T-helper 17 cell (primary cell): Measurements from ENCODE around the gene GARIN5B. TPM values are rescaled to one million over a fixed set of nuclear protein-coding genes. Genes with fewer than 3 reads are reported as not detected.
"Not testable (repeated sequence)": the region's sequence is repeated elsewhere in the genome, so short reads cannot be mapped to it uniquely, and the experiment has no call there.

Source experiments
- ATAC-seq: fragments of 150-1000 bp; cut with Tn5 transposase; 2 replicates; pipeline ENCODE4 v1.10.0; 2021; ENCODE audit warnings: mild to moderate bottlenecking, moderate library complexity
- DNase-seq, 3 donors: peaks; one replicate each; pipeline versions ENCODE4 v3.0.0 to v3.0.0-alpha.2; 2020 to 2021
- H3K9me3 ChIP-seq: one replicate; pipeline ENCODE4 v1.7.0; 2013; ENCODE audit warnings: low read length, mild to moderate bottlenecking; ENCODE audit not compliant: control insufficient read depth, poor library complexity, severe bottlenecking
- H3K27ac Mint-ChIP-seq: one replicate; pipeline ENCODE4 v1.8.0; 2022; ENCODE audit warnings: mild to moderate bottlenecking, moderate library complexity, mixed read lengths
- H3K27me3 Mint-ChIP-seq: one replicate; pipeline ENCODE4 v1.8.0; 2022; ENCODE audit warnings: mixed read lengths
- H3K36me3 Mint-ChIP-seq: one replicate; pipeline ENCODE4 v1.8.0; 2022; ENCODE audit warnings: low read depth, mixed read lengths
- H3K4me1 Mint-ChIP-seq: one replicate; pipeline ENCODE4 v1.8.0; 2022; ENCODE audit warnings: mild to moderate bottlenecking, mixed read lengths
- H3K4me3 Mint-ChIP-seq: one replicate; pipeline ENCODE4 v1.8.0; 2022; ENCODE audit warnings: mild to moderate bottlenecking, moderate library complexity, mixed read lengths
- total RNA-seq, 4 donors: library from RNA in 2 of 4; stranded (reverse) in 2 of 4; gene quantifications; one replicate each; pipeline ENCODE4 v1.2.3 and lab custom pipeline; 2022 to 2026

The GARIN5B gene
- total RNA-seq (under 1 TPM in 1 of 2 donors, not detected in 1; 0.07 TPM), total RNA-seq (lab: John Stamatoyannopoulos, UW) (0 reads per million in 2 donors)

DNA sequence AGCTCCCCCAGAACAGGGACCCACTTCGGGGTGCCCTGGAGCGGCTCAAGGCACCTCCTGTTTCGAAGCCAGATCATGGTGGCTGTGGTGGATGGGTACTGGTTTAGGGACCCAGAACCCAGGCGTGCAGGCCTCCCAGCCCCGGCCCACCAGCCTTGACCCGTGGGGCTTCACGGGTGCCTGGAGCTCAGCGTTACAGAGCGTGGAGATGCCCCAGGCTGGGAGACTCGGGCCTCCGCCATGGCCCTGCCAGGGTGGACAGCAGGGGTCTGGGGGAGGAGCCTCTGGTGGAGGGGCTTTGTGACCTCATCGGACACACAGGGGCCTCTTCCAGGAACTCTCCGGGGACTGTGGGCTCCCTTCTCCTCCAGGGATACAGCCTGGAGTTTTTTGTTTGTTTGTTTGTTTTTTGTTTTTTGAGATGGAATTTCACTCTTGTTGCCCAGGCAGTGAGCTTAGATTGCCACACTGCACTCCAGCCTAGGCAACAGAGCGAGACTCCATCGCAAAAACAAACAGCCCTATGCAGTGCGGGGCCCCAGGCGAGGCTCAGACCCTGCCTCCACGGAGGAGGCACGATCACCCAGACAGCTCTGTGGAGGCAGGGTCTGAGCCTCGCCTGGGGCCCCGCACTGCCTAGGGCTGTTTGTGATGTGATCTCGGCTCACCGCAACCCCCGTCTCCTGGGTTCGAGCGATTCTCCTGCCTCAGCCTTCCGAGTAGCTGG is at the start of gene GARIN5B:
Gene GARIN5B (minus strand): TSS at position 271 of the 727 bp plus-strand sequence. CDS start 194 bp downstream, at position 77.
- no peaks in the 10 kb centered on the region for H3K4me1 Mint-ChIP-seq
- H3K36me3 Mint-ChIP-seq, result peaks cover 2% of the 10 kb centered on the region
- no peaks in the 10 kb centered on the region for H3K9me3 ChIP-seq
- peaks cover 7% of the 10 kb centered on the region for H3K27me3 Mint-ChIP-seq
- ATAC-seq (no peak), DNase-seq (no peak)
- H3K4me3 Mint-ChIP-seq, result no peak within 1 kb of the TSS
- H3K27ac Mint-ChIP-seq, result no peak within 1 kb of the TSS

DNA sequence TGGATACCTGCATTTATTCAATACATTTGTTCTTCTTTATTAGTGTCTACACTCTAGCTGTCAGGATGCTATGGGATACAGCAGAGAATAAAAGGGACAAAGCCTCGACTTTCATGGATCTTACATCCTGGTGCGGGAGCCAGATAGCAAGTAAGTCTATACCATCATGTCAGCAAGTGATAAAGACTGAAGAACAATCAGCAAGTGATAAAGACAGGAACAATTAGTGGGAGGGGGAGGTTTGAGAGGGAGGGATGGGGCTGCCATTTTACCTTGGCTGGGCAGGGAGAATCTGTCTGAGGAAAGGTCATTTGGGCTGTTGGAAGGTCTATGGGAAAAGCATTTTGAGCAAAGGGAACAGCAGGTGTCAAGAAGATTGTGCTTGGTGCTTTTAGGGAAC is 47.1 kb upstream of the GARIN5B start:
- ATAC-seq (no peak), DNase-seq (no peak)
- no peak overlapping the region for H3K27ac Mint-ChIP-seq
- H3K9me3 ChIP-seq, result no peaks in the 10 kb centered on the region
- peaks cover 7% of the 10 kb centered on the region for H3K36me3 Mint-ChIP-seq
- peaks cover 21% of the 10 kb centered on the region for H3K4me1 Mint-ChIP-seq
- H3K27me3 Mint-ChIP-seq, result no peaks in the 10 kb centered on the region
- H3K4me3 Mint-ChIP-seq, result no peak overlapping the region

DNA sequence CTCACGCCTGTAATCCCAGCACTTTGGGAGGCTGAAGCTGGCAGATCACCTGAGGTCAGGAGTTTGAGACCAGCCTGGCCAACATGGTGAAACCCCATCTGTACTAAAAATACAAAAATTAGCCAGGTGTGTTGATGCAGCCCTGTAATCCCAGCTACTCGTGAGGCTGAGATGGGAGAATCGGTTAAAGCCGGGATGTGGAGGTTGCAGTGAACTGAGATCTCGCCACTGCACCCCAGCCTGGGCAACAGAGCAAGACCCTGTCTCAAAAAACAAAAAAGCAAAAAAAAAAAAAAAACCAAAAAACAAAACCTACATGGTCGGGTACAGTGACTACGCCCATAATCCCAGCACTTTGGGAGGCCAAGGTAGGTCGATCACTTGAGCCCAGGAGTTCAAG is 46.1 kb upstream of the GARIN5B start:
- not testable (repeated sequence) for H3K27me3 Mint-ChIP-seq, H3K9me3 ChIP-seq, ATAC-seq, H3K36me3 Mint-ChIP-seq, DNase-seq, H3K4me3 Mint-ChIP-seq
- Mint-ChIP-seq H3K27ac (peak overlapping the region; percentile 95), H3K4me1 (peaks cover 21% of the 10 kb centered on the region)

DNA sequence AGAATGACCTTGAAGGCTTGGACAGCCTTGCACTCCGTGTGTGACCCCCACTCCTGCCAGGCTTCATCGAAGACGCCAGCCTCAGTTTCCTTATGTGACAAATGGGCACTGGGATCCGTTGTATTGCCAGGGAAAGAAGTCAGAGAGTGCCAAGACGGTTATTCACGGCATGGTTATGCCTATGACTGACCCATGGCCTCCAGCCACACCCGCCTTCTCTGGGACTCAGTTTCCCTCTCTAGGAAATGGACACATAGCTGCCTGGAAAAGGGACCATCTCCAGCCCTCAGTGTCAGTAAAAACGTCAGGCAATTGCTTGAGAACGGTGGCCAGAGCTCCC is 45.4 kb upstream of the GARIN5B start:
- Mint-ChIP-seq H3K27me3 (no peaks in the 10 kb centered on the region), H3K27ac (peak overlapping the region; percentile 95), H3K4me1 (peaks cover 21% of the 10 kb centered on the region), H3K4me3 (peak overlapping the region; percentile 88), H3K36me3 (peaks cover 7% of the 10 kb centered on the region)
- DNase-seq (no peak), ATAC-seq (no peak)
- H3K9me3 ChIP-seq, result no peaks in the 10 kb centered on the region

DNA sequence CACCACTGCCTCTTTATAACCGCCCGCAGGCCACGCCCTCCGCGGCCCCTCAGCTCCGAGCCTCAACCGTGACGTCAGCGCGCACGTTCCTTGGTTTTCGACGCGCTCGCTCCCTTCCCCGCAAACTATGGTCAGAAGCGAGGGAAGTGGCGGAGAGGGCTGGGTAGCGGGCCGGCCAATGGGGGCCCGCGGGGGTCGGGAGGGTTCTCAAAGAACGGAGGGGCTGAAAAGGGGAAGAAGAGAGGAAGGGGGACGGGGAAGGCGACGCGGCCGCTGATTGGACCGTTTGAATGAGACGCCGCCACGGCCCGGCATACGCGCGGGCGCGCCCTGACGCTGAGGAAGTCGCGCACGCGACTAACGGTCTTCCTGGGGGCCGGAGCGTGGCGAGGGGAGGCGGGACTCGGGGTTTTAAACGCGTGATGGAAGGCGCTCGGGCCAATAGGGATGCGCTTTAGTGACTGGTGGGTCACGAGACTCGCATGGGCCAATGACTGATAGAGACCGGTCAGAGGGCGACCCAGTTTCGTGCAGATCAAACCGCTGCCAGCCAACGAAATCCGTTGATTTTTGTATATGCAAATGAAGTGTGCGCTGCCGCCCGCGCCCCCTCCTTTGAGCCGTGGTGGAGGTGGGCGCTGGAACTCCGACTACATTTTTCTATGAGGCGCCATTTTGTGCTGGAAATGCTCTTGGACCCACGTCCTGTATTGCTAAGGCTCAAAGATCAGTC is 44.9 kb upstream of the GARIN5B start:
- DNase-seq, result peak; percentile 94 to 96 (median 94)
- H3K27ac Mint-ChIP-seq, result peak overlapping the region; percentile 95
- H3K9me3 ChIP-seq, result no peaks in the 10 kb centered on the region
- ATAC-seq, result peak; percentile 93
- peak overlapping the region; percentile 88 for H3K4me3 Mint-ChIP-seq
- peaks cover 23% of the 10 kb centered on the region for H3K4me1 Mint-ChIP-seq
- H3K27me3 Mint-ChIP-seq, result no peaks in the 10 kb centered on the region
- H3K36me3 Mint-ChIP-seq, result peaks cover 7% of the 10 kb centered on the region

DNA sequence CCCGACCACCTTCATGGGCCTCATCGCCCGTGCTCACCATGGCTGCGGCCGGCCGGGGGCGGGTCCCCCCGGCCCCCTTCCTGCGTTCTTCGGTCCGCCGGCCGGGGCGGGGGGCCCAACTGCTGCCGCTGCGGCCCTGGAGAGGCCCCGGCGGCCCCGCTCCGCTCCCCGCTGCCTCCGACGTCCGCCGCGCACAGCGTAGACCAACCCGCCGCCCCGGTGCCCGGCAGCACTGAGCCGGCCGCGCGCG is 44.4 kb upstream of the GARIN5B start, which contains the start of gene UBE2S:
Gene UBE2S (minus strand): TSS at position 239 of the 250 bp plus-strand sequence. CDS start 199 bp downstream, at position 40.
- H3K27me3 Mint-ChIP-seq, DNase-seq, H3K9me3 ChIP-seq, H3K36me3 Mint-ChIP-seq, ATAC-seq: not testable (repeated sequence)
- H3K4me1 Mint-ChIP-seq, result peaks cover 23% of the 10 kb centered on the region
- H3K27ac Mint-ChIP-seq, result peak within 1 kb of the TSS; percentile 95
- peak within 1 kb of the TSS; percentile 88 for H3K4me3 Mint-ChIP-seq

DNA sequence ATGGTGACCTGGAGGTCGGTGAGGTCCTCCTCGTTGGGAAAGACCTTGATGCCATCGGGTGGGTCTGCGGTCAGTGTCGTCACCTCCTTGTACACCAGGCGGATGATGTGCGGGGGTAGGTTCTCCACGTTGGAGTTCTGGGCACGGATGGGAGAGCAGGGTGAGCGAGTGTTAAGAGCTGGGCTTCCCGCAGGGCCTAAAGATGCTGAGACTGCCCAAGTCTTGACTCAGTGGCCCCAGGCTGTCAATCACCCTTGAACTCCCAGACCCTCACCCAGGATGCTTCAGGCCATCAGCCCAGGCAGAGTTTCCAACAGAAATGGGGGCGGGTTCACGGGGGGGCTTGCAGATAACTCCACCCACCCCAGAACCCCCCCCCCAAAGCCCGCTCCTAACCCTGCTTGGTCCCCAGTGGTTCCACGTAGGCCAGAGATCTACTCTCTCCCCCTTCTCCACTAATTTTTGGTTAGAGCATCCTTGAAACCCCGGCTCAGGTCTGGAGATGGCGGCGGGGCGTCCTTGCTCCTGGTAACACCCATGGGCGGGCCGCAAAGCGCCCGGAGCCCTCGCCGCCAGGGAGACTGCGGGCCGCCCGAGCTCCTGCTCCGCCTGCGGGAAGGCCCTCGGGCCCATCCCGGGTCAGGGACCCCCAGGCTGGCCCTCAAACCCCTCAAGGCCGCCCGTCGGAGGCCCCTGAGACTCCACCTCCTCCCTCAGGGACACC is 43.9 kb upstream of the GARIN5B start:
- H3K27ac Mint-ChIP-seq, result peak overlapping the region; percentile 95
- no peaks in the 10 kb centered on the region for H3K9me3 ChIP-seq
- ATAC-seq (no peak), DNase-seq (peak in 1 of 3 donors; percentile 17)
- peaks cover 7% of the 10 kb centered on the region for H3K36me3 Mint-ChIP-seq
- H3K27me3 Mint-ChIP-seq, result no peaks in the 10 kb centered on the region
- peak overlapping the region; percentile 88 for H3K4me3 Mint-ChIP-seq
- peaks cover 23% of the 10 kb centered on the region for H3K4me1 Mint-ChIP-seq

DNA sequence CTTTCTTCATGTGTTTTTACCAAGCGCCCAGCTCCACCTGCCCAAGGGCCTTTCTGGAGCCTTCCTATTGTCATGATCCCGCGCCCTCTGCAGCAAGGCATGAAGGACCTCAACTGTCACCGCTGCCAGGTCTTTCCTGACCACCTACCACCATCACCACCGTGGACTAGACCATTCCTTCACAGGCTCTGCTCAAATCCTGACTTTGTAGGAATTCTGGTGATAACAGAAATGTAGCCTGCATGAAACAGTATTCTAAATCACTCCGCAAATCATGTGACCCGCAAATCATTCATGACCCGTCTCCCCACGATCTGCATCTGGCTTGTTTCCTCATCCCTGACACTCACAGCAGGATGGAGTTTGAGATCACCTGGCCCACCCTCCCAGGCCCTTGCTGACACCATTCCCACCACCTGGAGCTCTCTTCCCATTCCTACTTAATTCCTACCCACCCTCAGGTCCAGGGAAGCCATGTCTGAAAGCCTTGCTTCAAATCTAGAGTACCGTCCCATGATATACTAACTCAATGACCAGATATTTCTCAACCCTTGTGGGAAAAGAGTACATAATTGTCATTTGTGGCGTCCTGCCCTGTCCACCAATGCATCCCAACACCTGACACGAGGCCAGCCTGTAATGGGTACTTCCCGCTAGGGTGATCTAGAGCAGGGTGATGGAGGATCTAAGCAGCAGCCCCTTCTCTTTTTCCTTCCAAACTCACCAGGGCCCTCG is 43.2 kb upstream of the GARIN5B start:
- Mint-ChIP-seq H3K36me3 (peaks cover 7% of the 10 kb centered on the region), H3K4me1 (peaks cover 23% of the 10 kb centered on the region), H3K27me3 (no peaks in the 10 kb centered on the region), H3K27ac (peak overlapping the region; percentile 95), H3K4me3 (peak overlapping the region; percentile 88)
- no peaks in the 10 kb centered on the region for H3K9me3 ChIP-seq
- ATAC-seq (no peak), DNase-seq (no peak)

DNA sequence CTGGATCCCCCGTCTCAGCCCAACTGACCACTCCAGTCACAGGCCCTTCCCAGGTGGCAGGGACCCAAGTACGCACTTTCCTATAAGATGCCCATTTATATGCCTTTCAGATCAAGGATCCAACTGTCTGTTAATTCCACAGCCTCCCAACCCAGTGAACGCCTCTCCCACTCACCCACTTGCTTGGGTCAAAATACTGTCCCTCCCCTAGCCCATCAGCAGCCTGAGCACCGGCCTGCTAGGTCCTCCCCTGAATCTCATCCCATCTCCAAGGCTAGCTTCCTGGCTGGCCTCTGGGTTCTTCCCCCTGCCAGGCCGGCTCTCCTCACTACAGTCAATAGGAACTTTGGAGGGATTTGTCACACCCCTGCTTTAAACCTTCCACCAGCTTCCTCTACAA is 42.6 kb upstream of the GARIN5B start:
- ATAC-seq (no peak), DNase-seq (no peak)
- Mint-ChIP-seq H3K36me3 (peaks cover 7% of the 10 kb centered on the region), H3K4me3 (peak overlapping the region; percentile 88), H3K4me1 (peaks cover 23% of the 10 kb centered on the region), H3K27me3 (no peaks in the 10 kb centered on the region), H3K27ac (peak overlapping the region; percentile 95)
- H3K9me3 ChIP-seq, result no peaks in the 10 kb centered on the region

DNA sequence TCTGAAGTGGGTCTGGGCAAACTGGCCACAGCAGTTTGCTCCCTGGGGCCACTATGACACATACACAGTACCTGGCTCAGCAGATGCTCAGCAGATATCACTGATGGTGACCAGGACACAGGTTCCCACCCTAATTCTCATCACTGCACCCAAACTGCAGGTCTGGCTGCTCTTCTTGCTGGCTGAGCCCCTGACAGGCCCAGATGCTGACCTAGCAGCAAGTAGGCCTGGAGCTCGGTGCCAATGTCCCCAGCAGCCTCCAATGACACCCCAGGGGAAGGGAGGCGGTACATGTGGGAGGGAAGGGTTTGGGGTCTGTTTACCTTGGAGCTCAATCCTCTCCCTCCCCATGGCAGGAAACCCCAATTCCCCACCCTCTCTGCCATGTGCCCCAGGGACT is 39.4 kb upstream of the GARIN5B start:
- peaks cover 33% of the 10 kb centered on the region for H3K4me1 Mint-ChIP-seq
- no peak for ATAC-seq
- peak overlapping the region; percentile 24 for H3K27ac Mint-ChIP-seq
- no peak overlapping the region for H3K4me3 Mint-ChIP-seq
- peaks cover 5% of the 10 kb centered on the region for H3K36me3 Mint-ChIP-seq
- no peak for DNase-seq
- no peaks in the 10 kb centered on the region for H3K9me3 ChIP-seq
- no peaks in the 10 kb centered on the region for H3K27me3 Mint-ChIP-seq

DNA sequence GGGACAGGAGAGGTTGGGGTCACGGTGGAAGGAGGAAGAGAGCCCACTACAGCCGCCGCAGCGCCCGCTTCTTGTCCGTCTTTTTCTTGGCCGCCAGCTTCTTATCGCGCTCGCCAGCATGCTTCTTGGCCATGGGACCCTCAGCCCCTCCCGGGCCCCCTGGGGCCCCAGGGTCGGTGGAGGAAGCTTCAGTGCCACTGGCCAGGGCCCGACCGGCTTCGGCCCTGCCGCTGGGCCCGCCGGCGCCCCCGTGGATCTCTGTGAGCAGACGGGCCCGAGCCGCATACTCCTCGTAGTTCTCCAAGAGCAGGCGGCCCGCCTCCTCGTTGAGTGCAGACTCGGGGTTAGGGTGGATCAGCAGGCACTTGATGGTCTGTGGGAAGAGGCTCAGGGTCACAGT is 38.3 kb upstream of the GARIN5B start:
- H3K4me3 Mint-ChIP-seq, result peak overlapping the region; percentile 47
- ATAC-seq, DNase-seq, H3K9me3 ChIP-seq, H3K27me3 Mint-ChIP-seq, H3K36me3 Mint-ChIP-seq: not testable (repeated sequence)
- peak overlapping the region; percentile 24 for H3K27ac Mint-ChIP-seq
- H3K4me1 Mint-ChIP-seq, result peaks cover 29% of the 10 kb centered on the region

DNA sequence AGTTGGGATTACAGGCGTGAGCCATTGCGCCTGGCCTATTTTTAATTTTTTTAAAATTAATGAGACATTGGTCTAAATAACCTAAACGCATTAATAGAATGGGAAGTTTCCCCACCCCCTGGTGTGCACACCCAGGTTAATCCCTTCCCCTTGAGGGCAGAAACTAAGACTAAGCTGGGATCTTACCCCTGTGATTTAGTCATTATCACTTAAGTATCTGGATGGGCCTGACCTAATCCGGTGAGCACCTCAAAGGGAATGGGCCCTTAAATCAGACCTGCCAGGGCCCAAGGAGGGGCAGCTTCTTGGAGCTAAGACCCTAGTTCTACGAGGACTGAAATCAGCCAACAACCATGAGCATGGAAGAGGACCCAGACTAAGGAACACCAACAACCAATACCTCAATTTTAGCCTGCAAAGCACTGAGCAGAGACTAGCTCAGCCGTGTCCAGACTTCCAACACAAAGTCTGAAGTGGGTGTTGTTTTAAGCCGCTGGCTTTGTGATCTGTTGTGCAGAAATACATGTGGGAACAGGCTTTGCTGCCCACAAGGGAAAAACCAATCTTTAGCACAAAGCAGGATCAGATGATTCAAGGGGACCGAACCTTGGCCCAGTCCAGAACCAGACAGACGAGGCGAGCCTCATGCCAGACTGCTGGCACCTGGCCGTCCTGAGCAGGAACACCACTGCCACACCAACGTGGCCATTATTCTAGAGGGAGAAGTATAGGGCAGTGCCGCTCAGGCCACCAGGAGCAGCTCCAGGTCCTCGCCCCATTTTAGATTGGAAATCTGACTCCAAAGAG is 37.4 kb upstream of the GARIN5B start:
- peak overlapping the region; percentile 81 for H3K27ac Mint-ChIP-seq
- no peaks in the 10 kb centered on the region for H3K27me3 Mint-ChIP-seq
- H3K4me1 Mint-ChIP-seq, result peaks cover 20% of the 10 kb centered on the region
- peak overlapping the region; percentile 9 for H3K4me3 Mint-ChIP-seq
- H3K9me3 ChIP-seq, result no peaks in the 10 kb centered on the region
- DNase-seq (no peak), ATAC-seq (no peak)
- no peaks in the 10 kb centered on the region for H3K36me3 Mint-ChIP-seq
